ENCODE data around the gene OGA.

DNA sequence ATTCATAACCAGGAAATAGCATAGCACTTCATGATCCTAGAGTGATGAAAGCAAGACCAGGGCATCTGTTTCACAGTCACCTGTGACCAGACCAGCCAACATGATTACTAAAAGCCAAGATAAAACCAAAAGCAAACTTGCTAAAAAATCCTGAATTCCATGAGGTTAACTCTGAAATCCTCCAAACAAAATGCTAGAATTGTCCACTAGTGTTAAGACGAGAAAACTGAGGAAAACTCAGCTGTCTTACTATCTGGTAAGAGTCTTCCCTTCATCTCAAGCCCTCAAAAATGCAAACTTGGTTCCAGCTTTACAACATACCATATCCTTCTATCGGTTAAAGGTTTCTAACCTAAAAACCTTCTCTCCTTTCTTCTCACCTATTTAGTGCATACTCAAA is 33.7 kb downstream of the OGA start:
- TF ChIP-seq, protein P1, sequence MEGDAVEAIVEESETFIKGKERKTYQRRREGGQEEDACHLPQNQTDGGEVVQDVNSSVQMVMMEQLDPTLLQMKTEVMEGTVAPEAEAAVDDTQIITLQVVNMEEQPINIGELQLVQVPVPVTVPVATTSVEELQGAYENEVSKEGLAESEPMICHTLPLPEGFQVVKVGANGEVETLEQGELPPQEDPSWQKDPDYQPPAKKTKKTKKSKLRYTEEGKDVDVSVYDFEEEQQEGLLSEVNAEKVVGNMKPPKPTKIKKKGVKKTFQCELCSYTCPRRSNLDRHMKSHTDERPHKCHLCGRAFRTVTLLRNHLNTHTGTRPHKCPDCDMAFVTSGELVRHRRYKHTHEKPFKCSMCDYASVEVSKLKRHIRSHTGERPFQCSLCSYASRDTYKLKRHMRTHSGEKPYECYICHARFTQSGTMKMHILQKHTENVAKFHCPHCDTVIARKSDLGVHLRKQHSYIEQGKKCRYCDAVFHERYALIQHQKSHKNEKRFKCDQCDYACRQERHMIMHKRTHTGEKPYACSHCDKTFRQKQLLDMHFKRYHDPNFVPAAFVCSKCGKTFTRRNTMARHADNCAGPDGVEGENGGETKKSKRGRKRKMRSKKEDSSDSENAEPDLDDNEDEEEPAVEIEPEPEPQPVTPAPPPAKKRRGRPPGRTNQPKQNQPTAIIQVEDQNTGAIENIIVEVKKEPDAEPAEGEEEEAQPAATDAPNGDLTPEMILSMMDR (IDR thresholded peaks at IDR 0.05), result no peak
- TF ChIP-seq EZH2 (IDR thresholded peaks at IDR 0.05; ENCODE audit: borderline replicate concordance, insufficient read depth, low read depth, low read length, poor library complexity, severe bottlenecking), result no peak

Measured in B cell (primary cell).